Right cardiac atrium (tissue), 5 donors: ENCODE data around the gene ZNF211. TPM values are rescaled to one million over a fixed set of nuclear protein-coding genes. Genes with fewer than 3 reads are reported as not detected.
A peak's percentile ranks its signal among the peaks of the same experiment; 100 is the strongest.

Source experiments
- ATAC-seq, 2 donors: fragments of 200-7000 bp; cut with Tn5 transposase; one replicate each; pipeline versions ENCODE4 v1.8.0 to v1.9.1; 2020; ENCODE audit warnings: moderate library complexity in 2 of 2, mild to moderate bottlenecking in 1 of 2
- DNase-seq, 3 donors: peaks; one replicate each; pipeline ENCODE4 v3.0.0-alpha.2; 2020
- H3K27ac ChIP-seq: one replicate; pipeline ENCODE4 v1.5.1; 2013; ENCODE audit warnings: mild to moderate bottlenecking, low read length, control low read depth, moderate library complexity
- H3K27me3 ChIP-seq: one replicate; pipeline ENCODE4 v1.6.1; 2013; ENCODE audit not compliant: control insufficient read depth, insufficient read depth
- H3K4me1 ChIP-seq: one replicate; pipeline ENCODE4 v1.6.1; 2013; ENCODE audit warnings: low read length; ENCODE audit not compliant: control insufficient read depth, insufficient read depth
- H3K4me3 ChIP-seq: one replicate; pipeline ENCODE4 v1.5.1; 2013; ENCODE audit warnings: low read length, control low read depth
- H3K9me3 ChIP-seq: one replicate; pipeline ENCODE4 v1.6.1; 2013; ENCODE audit warnings: low read length; ENCODE audit not compliant: control insufficient read depth
- WGBS: extraction: QIAGEN DNeasy Blood & Tissue Kit; methylation state at CpG from one replicate; pipeline ENCODE4 v1.1.7; 2013; 5-methylcytosine and 5-hydroxymethylcytosine counted together
- intact Hi-C, 4 donors: fragments of 100-400 bp; cut with DNase I; formaldehyde crosslinking; loops; one replicate each; pipeline versions ENCODE4 v1.11.0 to v1.14.0; 2022 to 2023
- long read RNA-seq, 4 donors: library from polyadenylated mRNA; unstranded; transcript quantifications; one replicate each; pipeline ENCODE4 v2.0.0, GENCODE V29; 2020 to 2021
- polyA plus RNA-seq: library from polyadenylated mRNA; stranded (reverse); fragments of 200-250 nt; gene quantifications from one replicate; pipeline ENCODE4 v1.2.3, GENCODE V29; 2013
- total RNA-seq, 4 donors: library from RNA; stranded (reverse); fragmentation: NEBNext Ultra II Directional; extraction: Animal tissue kit (Norgen Biotek cat#: 25700); gene quantifications; one replicate each; pipeline ENCODE4 v1.2.1, GENCODE V29; 2021
- donor health status: healthy with polysubstance abuse.
- donor health status: DM: no; HTN: yes; CAD: no.
- donor health status: DM: no; HTN: no; CAD: no.
- donor health status: DM: no; HTN: yes; CAD: no; lungs with severe emphysema.
- donor health status: DM: yes; HTN: yes; CAD: no.

ZNF211 gene
- 10 to 100 TPM; 11.9 to 15.0 (median 13.6) TPM for total RNA-seq
- polyA plus RNA-seq: 8.0 TPM
- long read RNA-seq, donor 1, transcript ZNF211-203 (5 exons, 2,577 nt): minor isoform, 5 of 27 reads
- long read RNA-seq, donor 1, transcript ZNF211-211 (4 exons, 2,629 nt): major isoform, 6 of 27 reads
- long read RNA-seq, donor 1, partial matches to known transcripts: 1 of 27 reads
- long read RNA-seq, donor 1, other reads (novel, unspliced or antisense): 10 of 27 reads
- long read RNA-seq, donor 2, partial matches to known transcripts: 1 of 7 reads
- long read RNA-seq, donor 2, other reads (novel, unspliced or antisense): 3 of 7 reads
- long read RNA-seq, donor 3, transcript ZNF211-204 (3 exons, 2,472 nt): minor isoform, 6 of 65 reads
- long read RNA-seq, donor 3, transcript ZNF211-203 (5 exons, 2,577 nt): major isoform, 15 of 65 reads
- long read RNA-seq, donor 3, partial matches to known transcripts: 4 of 65 reads
- long read RNA-seq, donor 3, other reads (novel, unspliced or antisense): 35 of 65 reads
- long read RNA-seq, donor 4, partial matches to known transcripts: 1 of 15 reads
- long read RNA-seq, donor 4, other reads (novel, unspliced or antisense): 9 of 15 reads

- under 1% methylated on average over 59 of the region's 59 CpGs for WGBS
- H3K9me3 ChIP-seq: peaks cover 2% of the 10 kb centered on the region
- peak within 1 kb of the TSS; percentile 68 for H3K4me3 ChIP-seq
- ATAC-seq (peak; percentile 100), DNase-seq (peak; percentile 95 to 98 (median 97))
- peaks cover 6% of the 10 kb centered on the region for H3K4me1 ChIP-seq
- H3K27me3 ChIP-seq: no peaks in the 10 kb centered on the region
- peak within 1 kb of the TSS; percentile 36 for H3K27ac ChIP-seq
- intact Hi-C loops: no loop called here
Measured at GRCh38 chr19:57632987-57633831, at the start of gene ZNF211. TSS of gene ZNF211 (plus strand) at chr19:57633168. CDS start at chr19:57633347, 179 bp downstream.

GRCh38 chr19:57583521-57584416, 49.2 kb upstream of the ZNF211 start, which contains the start of gene ZIK1:
TSS of gene ZIK1 (plus strand) at chr19:57584145. CDS start at chr19:57584357, 212 bp downstream.
- intact Hi-C loops: no loop called here
- ATAC-seq (peak; percentile 97), DNase-seq (peak; percentile 92 to 96 (median 95))
- Histone ChIP-seq H3K4me3 (peak within 1 kb of the TSS; percentile 70), H3K9me3 (no peaks in the 10 kb centered on the region), H3K27ac (peak within 1 kb of the TSS; percentile 8), H3K27me3 (no peaks in the 10 kb centered on the region), H3K4me1 (no peaks in the 10 kb centered on the region)
- WGBS: 2% methylated on average over 76 of the region's 76 CpGs

DNA sequence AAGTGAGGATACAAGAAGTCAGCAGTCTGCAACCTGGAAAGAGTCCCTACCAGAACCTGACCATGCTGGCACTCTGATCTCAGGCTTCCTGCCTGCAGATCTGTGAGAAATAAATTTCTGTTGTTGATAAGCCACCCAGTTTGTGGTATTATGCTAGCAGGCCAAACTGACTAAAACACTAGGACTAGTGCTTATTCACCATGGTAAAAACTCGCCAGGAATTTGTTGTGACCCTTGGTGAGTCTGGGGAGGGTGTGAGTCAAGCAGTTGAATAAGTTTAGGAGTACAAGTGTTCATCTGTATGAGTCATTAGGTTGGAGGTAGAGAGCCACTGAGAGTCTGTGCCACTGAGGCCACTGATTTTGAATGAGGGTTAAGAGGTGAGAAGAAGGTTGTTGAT, 45.4 kb upstream of the ZNF211 start:
- no peak overlapping the region for H3K4me3 ChIP-seq
- DNase-seq (no peak), ATAC-seq (no peak)
- H3K9me3 ChIP-seq: peaks cover 22% of the 10 kb centered on the region
- no peak overlapping the region for H3K27ac ChIP-seq
- intact Hi-C loops: no loop called here
- H3K27me3 ChIP-seq: no peaks in the 10 kb centered on the region
- WGBS: 99% methylated on average over 1 of the region's 1 CpG
- H3K4me1 ChIP-seq: no peaks in the 10 kb centered on the region

GRCh38 chr19:57599377-57599760, 33.6 kb upstream of the ZNF211 start:
- no peaks in the 10 kb centered on the region for H3K9me3 ChIP-seq
- intact Hi-C loops: no loop called here
- 55% methylated on average over 8 of the region's 8 CpGs for WGBS
- H3K27ac ChIP-seq: peak overlapping the region; percentile 70
- DNase-seq: no peak
- peaks cover 2% of the 10 kb centered on the region for H3K4me1 ChIP-seq
- H3K4me3 ChIP-seq: peak overlapping the region; percentile 81
- H3K27me3 ChIP-seq: no peaks in the 10 kb centered on the region
- ATAC-seq: no peak

DNA sequence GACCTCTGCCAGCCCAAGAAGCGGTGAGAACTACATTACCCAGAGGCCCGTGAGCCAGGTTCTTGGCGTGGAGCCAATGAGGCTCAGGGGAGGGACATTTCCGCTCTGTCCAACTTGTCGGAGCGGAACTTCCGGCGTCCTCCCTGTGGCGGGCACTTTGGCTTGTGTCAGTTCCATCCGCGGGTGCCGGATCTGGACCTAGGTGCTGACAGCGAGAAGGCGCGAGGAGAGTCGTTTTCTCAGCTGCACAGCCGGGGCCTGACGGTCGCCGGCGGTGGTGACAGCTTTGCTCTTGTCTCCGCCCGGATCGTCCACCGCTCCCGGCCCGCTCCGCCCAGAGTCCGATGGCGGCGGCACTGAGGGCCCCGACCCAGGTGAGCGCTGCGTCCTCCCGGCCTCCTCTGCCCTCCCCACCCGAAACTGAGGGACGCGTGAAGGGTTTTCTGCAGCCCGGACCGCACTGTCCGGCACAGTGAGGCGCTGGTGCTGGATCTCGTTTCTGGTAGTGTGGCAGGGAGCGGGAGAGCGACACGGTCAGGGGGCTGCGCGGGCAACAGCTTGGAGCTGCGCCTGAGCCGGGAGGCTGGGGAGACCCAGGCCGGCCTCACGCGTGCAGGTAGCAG, 33.1 kb upstream of the ZNF211 start, which contains the start of gene ZNF530:
TSS of gene ZNF530 (plus strand) at position 125 of the 623 bp plus-strand sequence. CDS start 4,461 bp downstream, outside the sequence.
- H3K27ac ChIP-seq: peak within 1 kb of the TSS; percentile 70
- ATAC-seq: peak; percentile 99

GRCh38 chr19:57606931-57607330, 26.0 kb upstream of the ZNF211 start:
- Histone ChIP-seq H3K9me3 (peaks cover 7% of the 10 kb centered on the region), H3K27ac (no peak overlapping the region), H3K27me3 (no peaks in the 10 kb centered on the region), H3K4me3 (no peak overlapping the region), H3K4me1 (no peaks in the 10 kb centered on the region)
- intact Hi-C loops: no loop called here
- DNase-seq (no peak), ATAC-seq (no peak)
- 96% methylated on average over 5 of the region's 5 CpGs for WGBS

More for the DNA sequence above, 33.1 kb upstream of the ZNF211 start, which contains the start of gene ZNF530:
- peaks cover 2% of the 10 kb centered on the region for H3K4me1 ChIP-seq
- intact Hi-C loops: no loop called here
- no peaks in the 10 kb centered on the region for H3K27me3 ChIP-seq
- DNase-seq: peak; percentile 96 to 98 (median 97)
- no peaks in the 10 kb centered on the region for H3K9me3 ChIP-seq
- WGBS: under 1% methylated on average over 53 of the region's 53 CpGs
- peak within 1 kb of the TSS; percentile 81 for H3K4me3 ChIP-seq

- ATAC-seq: no peak
Measured at GRCh38 chr19:57611113-57611512, 21.9 kb upstream of the ZNF211 start.

DNA sequence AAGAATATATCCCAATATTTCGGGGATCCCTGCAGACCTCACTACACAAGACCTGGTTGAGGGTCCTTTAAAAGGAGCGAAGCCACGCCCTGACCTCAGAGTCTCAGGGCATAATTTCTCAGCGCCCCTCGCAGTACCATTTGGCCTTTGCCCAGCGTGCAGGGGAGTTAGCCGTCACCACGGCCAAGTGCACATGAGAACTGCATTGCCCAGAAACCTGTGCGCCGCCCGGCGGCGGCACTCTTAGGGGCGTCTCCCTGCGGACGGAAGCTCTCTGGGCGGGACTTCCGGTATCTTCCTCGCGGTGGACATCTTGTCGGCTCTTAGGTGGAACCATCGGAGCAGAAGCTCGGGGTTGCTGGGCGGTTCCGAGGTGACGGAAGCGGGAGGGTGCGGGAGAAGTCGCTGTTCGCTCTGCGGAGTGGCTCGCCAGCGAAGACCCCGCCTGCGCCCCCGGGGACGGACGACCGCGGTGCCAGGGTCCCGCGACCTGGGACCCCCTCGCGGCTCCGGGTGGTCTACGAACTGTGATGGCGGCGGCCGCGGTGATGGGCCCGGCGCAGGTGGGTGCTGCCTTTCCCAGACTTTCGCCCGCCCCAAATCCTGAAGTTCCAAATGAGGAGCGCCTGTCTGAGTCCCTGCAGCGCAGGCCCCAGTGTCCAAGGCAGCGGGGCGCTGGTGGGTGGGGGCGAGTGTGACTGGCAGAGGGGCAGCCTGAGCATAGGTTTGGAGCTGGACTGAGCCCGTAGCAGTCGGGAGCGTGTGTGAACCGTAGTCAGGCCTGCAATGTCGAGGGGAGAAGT, 18.8 kb upstream of the ZNF211 start, which contains the start of gene ZNF134:
TSS of gene ZNF134 (plus strand) at position 302 of the 803 bp plus-strand sequence. CDS start 5,227 bp downstream, outside the sequence.
- Histone ChIP-seq H3K27ac (peak within 1 kb of the TSS; percentile 55), H3K27me3 (no peaks in the 10 kb centered on the region), H3K4me1 (peaks cover 2% of the 10 kb centered on the region), H3K4me3 (peak within 1 kb of the TSS; percentile 70), H3K9me3 (peaks cover 12% of the 10 kb centered on the region)
- DNase-seq: peak; percentile 95 to 98 (median 97)
- 2% methylated on average over 64 of the region's 64 CpGs for WGBS
- intact Hi-C loops: no loop called here
- ATAC-seq: peak; percentile 98

More at GRCh38 chr19:57611113-57611512, 21.9 kb upstream of the ZNF211 start:
- no peak for DNase-seq
- Histone ChIP-seq H3K27me3 (no peaks in the 10 kb centered on the region), H3K9me3 (peaks cover 5% of the 10 kb centered on the region), H3K4me3 (no peak overlapping the region), H3K27ac (no peak overlapping the region), H3K4me1 (peaks cover 2% of the 10 kb centered on the region)
- intact Hi-C loops: no loop called here
- 74% methylated on average over 4 of the region's 4 CpGs for WGBS

DNA sequence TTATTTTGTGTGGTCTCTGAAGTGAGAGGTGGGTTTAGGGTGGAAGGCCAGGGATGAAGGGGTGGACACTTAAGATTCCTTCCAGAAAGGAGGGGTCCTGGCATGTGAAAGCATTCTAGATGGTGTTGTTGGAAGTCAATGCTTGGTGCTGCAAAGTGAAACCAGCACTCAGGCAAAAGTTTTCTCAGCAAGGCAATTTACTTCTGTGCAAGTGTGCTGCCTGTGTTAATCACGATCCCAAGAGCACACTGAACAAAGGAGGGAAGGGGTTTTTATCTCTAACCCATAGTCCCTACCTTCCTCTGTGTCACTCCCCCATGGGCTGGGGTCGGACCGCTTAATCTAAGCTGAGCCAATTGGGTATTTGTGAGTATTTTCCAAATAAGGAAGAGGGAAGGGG, 17.6 kb upstream of the ZNF211 start:
- 97% methylated on average over 3 of the region's 3 CpGs for WGBS
- peaks cover 21% of the 10 kb centered on the region for H3K9me3 ChIP-seq
- peak overlapping the region; percentile 70 for H3K4me3 ChIP-seq
- ATAC-seq: no peak
- intact Hi-C loops: no loop called here
- no peak for DNase-seq
- no peaks in the 10 kb centered on the region for H3K27me3 ChIP-seq
- no peak overlapping the region for H3K27ac ChIP-seq
- peaks cover 2% of the 10 kb centered on the region for H3K4me1 ChIP-seq
